Colonic mucosa (tissue), 4 donors: ENCODE results near the gene UNC5B. TPM values are rescaled to one million over a fixed set of nuclear protein-coding genes. Genes with fewer than 3 reads are reported as not detected.

ENCODE experiments used
- DNase-seq: peaks from one replicate; pipeline ENCODE4 v3.0.0-alpha.2; 2020
- H3K27ac ChIP-seq: fragments of 200-600 bp; one replicate; pipeline ENCODE4 v1.8.0; 2021
- H3K27me3 ChIP-seq: fragments of 200-600 bp; one replicate; pipeline ENCODE4 v1.8.0; 2021
- H3K36me3 ChIP-seq: fragments of 200-600 bp; one replicate; pipeline ENCODE4 v1.8.0; 2021
- H3K4me1 ChIP-seq: fragments of 200-600 bp; one replicate; pipeline ENCODE4 v1.8.0; 2021; ENCODE audit warnings: mild to moderate bottlenecking
- H3K4me3 ChIP-seq: fragments of 200-600 bp; one replicate; pipeline ENCODE4 v1.8.0; 2021
- H3K9ac ChIP-seq, 2 donors: one replicate each; pipeline ENCODE4 v1.7.0; 2013; ENCODE audit warnings: control low read depth in 2 of 2, low read depth in 2 of 2, low read length in 2 of 2
- H3K9me3 ChIP-seq: fragments of 200-600 bp; one replicate; pipeline ENCODE4 v1.8.0; 2021
- CTCF ChIP-seq: fragments of 200-600 bp; IDR thresholded peaks from one replicate; pipeline ENCODE4 v1.8.0; 2022; ENCODE audit warnings: antibody characterized with exemption, mild to moderate bottlenecking
- intact Hi-C: fragments of 100-400 bp; cut with DNase I; formaldehyde crosslinking; loops from one replicate; pipeline ENCODE4 v1.14.1; 2022
- total RNA-seq, 2 donors: library from RNA; stranded (reverse); fragmentation: NEBNext Ultra II Directional in 1 of 2; extraction: Animal tissue kit (Norgen Biotek cat#: 25700) in 1 of 2; gene quantifications; one replicate each; pipeline ENCODE4 v1.2.1, GENCODE V29; 2021
- donor health status: healthy.
- donor health status: DM: no; HTN: no; CAD: no.
- donor health status: DM: no; HTN: no; CAD: no.

The UNC5B gene
- total RNA-seq, 2 donors from 2014 or later: 18.4 to 18.5 TPM

- Histone ChIP-seq H3K27me3 (peaks cover 9% of the 10 kb centered on the region), H3K36me3 (no peaks in the 10 kb centered on the region), H3K4me1 (no peaks in the 10 kb centered on the region), H3K4me3 (no peak overlapping the region), H3K9ac (no peak overlapping the region), H3K27ac (no peak overlapping the region), H3K9me3 (no peaks in the 10 kb centered on the region)
- TF ChIP-seq CTCF: no peak
- intact Hi-C loops: loop anchor here (5.0 kb wide), 1 partner anchor 47 kb away; no protein-coding TSS in a partner anchor
- DNase-seq: no peak
Measured at GRCh38 chr10:71219918-71220688, 7.7 kb downstream of the UNC5B start.

GRCh38 chr10:71220689-71221540 lies 8.5 kb downstream of the UNC5B start:
- H3K4me3 ChIP-seq: no peak overlapping the region
- no peaks in the 10 kb centered on the region for H3K4me1 ChIP-seq
- H3K27ac ChIP-seq: no peak overlapping the region
- TF ChIP-seq CTCF: no peak
- H3K9ac ChIP-seq: no peak overlapping the region
- intact Hi-C loops: no loop called here
- peaks cover 9% of the 10 kb centered on the region for H3K27me3 ChIP-seq
- no peaks in the 10 kb centered on the region for H3K36me3 ChIP-seq
- H3K9me3 ChIP-seq: no peaks in the 10 kb centered on the region
- DNase-seq: no peak

GRCh38 chr10:71221586-71222202 lies 9.3 kb downstream of the UNC5B start:
- Histone ChIP-seq H3K4me3 (no peak overlapping the region), H3K9ac (no peak overlapping the region), H3K9me3 (no peaks in the 10 kb centered on the region), H3K36me3 (no peaks in the 10 kb centered on the region), H3K27ac (no peak overlapping the region), H3K4me1 (no peaks in the 10 kb centered on the region), H3K27me3 (peaks cover 9% of the 10 kb centered on the region)
- no peak for DNase-seq
- intact Hi-C loops: no loop called here
- no peak for TF ChIP-seq CTCF

- H3K4me3 ChIP-seq: no peak overlapping the region
Measured at GRCh38 chr10:71222601-71223346, 10.4 kb downstream of the UNC5B start.

More at GRCh38 chr10:71222601-71223346, 10.4 kb downstream of the UNC5B start:
- intact Hi-C loops: no loop called here
- no peaks in the 10 kb centered on the region for H3K27me3 ChIP-seq
- no peak for TF ChIP-seq CTCF
- H3K9ac ChIP-seq: no peak overlapping the region
- no peaks in the 10 kb centered on the region for H3K36me3 ChIP-seq
- no peaks in the 10 kb centered on the region for H3K9me3 ChIP-seq
- DNase-seq: no peak
- H3K27ac ChIP-seq: no peak overlapping the region
- H3K4me1 ChIP-seq: no peaks in the 10 kb centered on the region
